Stomach smooth muscle (tissue), 2 donors: ENCODE measurements around the gene TGM3.

Experiments
- H3K27ac ChIP-seq: one replicate; pipeline ENCODE4 v1.7.0; 2013; ENCODE audit warnings: mild to moderate bottlenecking, low read length, inconsistent platforms
- H3K27me3 ChIP-seq, 2 donors: one replicate each; pipeline ENCODE4 v1.7.0; 2013; ENCODE audit warnings: low read length in 2 of 2; ENCODE audit not compliant: insufficient read depth in 2 of 2, control insufficient read depth in 1 of 2
- H3K36me3 ChIP-seq, 2 donors: one replicate each; pipeline ENCODE4 v1.7.0; 2013; ENCODE audit warnings: low read length in 2 of 2; ENCODE audit not compliant: control insufficient read depth in 2 of 2, insufficient read depth in 2 of 2
- H3K4me1 ChIP-seq: one replicate; pipeline ENCODE4 v1.7.0; 2013; ENCODE audit warnings: low read length; ENCODE audit not compliant: control insufficient read depth, insufficient read depth
- H3K4me3 ChIP-seq, 2 donors: one replicate each; pipeline ENCODE4 v1.7.0; 2013; ENCODE audit warnings: low read length in 2 of 2
- H3K9ac ChIP-seq, 2 donors: one replicate each; pipeline ENCODE4 v1.7.0; 2013; ENCODE audit warnings: low read length in 2 of 2, mild to moderate bottlenecking in 1 of 2
- H3K9me3 ChIP-seq, 2 donors: one replicate each; pipeline ENCODE4 v1.7.0; 2013; ENCODE audit warnings: low read length in 2 of 2; ENCODE audit not compliant: control insufficient read depth in 2 of 2
- donor health status: healthy.
- donor health status: Pancreatic carcinoma.

The TGM3 gene

DNA sequence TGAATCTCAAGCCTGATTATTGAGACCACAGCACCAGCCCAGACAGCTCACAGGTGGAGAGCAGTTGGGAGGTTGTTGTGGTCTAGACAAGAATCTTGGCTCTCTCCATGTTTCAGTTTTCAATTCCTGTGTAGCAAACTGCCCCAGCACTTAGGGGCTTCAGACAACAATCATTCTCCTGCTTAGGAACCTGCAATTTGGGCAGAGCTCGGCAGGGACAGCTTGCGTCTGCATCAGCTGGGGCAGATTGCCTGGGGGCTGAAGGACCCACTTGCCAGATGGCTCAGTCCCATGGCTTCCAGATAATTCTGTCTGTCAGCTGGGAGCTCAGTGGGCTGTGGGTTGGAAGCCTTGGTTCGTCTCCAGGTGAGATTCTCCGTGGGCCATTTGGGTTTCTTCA, 91.8 kb downstream of the TGM3 start:
- no peak overlapping the region for H3K4me3 ChIP-seq
- H3K27ac ChIP-seq, result no peak overlapping the region
- H3K9ac ChIP-seq, result no peak overlapping the region
- peaks cover 0 to 2% of the 10 kb centered on the region in 2 donors for H3K27me3 ChIP-seq
- H3K36me3 ChIP-seq, result no peaks in the 10 kb centered on the region
- no peaks in the 10 kb centered on the region for H3K4me1 ChIP-seq
- peaks cover 12 to 13% of the 10 kb centered on the region in 2 donors for H3K9me3 ChIP-seq
